ENCODE results near the gene SMIM14.
"Not testable (repeated sequence)": the region's sequence is repeated elsewhere in the genome, so short reads cannot be mapped to it uniquely, and the experiment has no call there.

SMIM14 gene

DNA sequence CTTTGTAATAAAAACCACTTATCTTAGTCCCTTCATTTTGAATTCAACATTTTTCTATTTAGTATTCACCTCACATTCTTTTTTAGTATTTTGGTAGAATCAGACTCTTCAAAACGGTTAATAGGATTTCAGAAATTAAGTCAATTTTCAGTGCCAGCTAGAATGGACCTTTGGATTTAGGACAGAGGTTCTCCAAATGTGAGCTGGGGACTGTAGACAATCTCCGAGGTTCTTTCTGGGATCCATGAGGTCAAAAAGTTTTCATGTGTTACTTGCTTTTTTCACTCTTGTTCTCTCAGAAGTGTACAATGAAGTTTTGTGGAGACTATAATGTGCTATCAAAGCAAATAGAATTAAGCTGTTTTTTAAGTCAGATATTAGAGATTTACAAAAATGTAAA, 109.1 kb downstream of the SMIM14 start:
- DNase-seq (ENCODE audit: low spot score): no peak

DNA sequence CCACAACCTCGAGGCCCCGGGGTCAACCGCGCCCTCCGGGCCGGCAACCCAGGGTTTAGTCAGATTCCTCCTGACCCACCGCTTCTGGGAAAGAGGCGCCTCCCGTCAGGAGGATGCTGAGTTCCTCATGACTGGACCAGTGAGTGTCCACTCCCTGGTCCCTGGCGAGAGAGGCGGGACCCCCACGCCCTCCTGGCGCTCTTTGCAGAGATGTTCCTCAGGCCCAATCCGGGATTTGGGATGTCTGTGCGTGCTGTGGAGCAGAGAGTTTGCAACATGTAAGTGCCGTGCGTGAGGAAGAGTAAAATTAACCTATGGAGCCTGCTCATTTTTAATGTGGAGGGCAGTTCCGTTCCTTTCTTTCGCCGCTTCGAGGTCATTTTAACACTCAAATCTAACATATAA, 110.6 kb downstream of the SMIM14 start:
- DNase-seq (ENCODE audit: low spot score): no peak

DNA sequence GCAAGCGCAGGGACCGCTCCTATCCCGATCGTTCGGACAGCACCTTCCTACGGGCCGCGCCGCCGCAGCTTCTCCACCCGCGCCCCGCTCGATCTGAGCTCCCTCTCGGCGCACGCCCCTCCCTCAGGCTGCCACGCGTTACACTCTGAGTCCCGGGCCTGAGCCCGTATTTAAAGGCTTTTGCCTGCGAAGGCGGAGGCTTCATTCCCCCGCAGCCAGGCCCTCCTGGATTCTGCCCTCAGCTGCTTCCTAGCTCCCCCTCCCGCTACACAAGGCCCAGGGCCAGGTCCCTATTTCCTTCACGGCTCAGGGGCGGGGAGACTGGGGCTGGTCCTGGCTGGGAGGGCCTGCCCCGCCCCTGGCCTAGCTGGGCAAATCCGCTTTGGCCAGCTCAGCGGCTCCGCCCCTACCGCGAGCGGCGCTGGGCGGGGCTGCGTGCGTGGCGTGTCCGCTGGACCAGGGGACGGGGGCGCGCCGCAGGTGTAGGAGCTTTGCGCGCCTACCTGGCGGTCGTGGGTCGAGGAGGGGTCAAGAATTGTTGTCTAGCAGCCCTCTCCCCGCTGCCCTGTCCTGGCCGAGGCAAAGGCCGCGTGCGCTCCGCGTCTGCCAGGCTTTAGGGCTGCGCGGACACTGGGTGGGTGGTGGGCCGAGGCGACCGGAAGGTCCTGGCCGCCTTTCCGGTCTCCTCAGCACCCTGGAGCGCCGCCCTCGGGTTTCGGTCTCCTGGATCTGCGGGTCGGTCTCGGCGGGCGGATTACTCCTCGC, 111.2 kb downstream of the SMIM14 start, which contains the start of gene UGDH:
Gene UGDH (minus strand): TSS at position 144 of the 765 bp plus-strand sequence. CDS start 5,927 bp downstream, outside the sequence.
- DNase-seq (ENCODE audit: low spot score): peak; percentile 94

DNA sequence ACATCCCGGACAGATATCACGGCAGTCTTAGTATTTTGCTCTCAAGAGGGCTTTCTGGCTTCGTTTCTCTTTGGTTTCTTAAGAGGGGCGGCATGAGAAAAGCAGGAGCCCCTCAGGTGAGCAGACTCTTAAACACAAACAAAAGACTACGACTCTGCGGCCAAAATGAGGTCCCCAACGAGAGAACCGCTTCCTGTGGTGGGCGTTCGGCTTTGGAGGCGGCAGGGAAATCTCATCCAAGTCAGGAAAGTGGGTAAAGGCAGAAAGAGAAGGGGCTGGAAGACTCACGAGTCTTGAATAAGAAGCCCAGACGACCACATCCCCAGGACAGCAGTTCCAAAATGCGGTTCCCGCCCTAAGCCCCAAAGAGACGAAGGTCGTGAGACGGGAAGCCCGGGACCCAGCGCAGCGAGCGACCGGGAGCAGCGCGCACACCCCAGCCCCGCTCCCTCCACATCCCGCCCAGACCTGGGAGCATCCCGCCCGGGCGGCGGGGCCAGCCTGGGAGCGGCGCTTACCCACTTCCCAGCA, 111.8 kb downstream of the SMIM14 start:
- peak; percentile 11 for DNase-seq (ENCODE audit: low spot score)

DNA sequence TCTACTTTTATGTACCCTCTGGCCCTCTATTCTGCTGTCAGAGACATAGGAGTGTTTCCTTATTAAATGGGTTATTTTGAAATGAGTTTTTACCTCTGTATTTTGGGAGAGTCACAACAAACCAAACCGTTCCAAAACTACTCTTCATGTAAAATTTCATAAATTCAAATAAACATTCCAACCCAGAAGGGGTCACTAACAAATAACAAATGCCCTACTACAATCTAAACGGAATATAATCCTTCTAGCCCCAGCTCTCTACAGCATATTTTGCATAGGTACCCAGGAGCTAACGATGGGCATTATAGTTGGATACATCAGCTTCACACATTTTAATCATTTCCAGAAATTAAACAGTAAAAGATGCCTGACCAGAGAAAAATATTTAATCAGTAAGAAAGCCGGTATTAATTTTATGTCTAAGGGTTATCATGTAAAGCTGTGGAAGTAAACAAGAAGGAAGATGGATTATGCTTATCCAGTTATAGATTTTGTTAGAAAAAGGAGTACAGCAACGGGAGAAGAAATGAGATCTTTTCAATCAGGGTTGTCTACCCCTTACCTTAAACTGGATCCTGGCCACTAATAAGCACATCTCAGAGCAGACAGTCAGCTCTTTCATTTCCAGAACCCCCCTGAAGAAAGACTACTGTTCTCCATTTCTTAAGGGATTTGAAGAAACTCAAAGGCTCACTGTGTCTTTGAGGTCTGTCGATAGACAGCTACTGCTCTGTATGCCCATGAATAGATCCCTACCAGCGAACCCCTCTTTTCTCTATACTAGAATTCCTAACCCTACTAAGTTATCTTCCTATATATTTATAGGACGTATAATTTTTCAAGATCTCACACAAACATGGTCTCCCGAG, 112.6 kb downstream of the SMIM14 start:
- DNase-seq (ENCODE audit: low spot score): no peak

DNA sequence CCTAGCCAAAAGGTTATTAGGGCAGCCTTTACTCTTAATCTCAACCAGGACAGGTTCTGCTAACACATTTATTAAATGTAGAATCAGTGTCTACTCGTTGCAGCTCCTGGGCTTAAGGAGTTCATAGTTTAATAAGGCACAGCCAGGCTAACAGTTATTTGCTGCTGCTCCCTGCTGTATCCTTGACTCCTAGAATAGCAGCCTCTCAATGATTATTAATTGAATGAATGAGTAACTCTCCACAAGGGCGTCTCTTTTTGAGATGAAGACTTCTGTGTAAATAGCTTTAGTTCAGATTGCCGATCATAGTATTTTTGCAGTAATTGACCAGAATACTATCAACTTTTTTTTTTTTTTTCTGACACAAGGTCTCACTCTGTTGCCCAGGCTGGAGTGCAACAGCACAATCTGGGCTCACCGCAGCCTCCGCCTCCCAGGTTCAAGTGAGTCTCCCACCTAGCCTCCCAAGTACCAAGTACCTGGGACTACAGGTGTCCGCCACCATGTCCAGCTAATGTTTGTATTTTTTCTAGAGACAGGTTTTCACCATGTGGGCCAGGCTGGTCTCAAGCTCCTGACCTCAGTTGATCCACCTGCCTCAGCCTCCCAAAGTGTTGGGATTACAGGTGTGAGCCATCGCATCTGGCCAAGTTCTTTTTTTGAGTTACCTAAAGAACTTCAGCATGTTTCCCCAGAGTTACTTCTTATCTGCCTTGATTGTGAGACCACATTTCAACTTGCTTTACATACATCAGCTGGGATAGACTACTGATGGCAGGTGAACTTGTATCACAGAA, 114.3 kb downstream of the SMIM14 start:
- no peak for DNase-seq (ENCODE audit: low spot score)

DNA sequence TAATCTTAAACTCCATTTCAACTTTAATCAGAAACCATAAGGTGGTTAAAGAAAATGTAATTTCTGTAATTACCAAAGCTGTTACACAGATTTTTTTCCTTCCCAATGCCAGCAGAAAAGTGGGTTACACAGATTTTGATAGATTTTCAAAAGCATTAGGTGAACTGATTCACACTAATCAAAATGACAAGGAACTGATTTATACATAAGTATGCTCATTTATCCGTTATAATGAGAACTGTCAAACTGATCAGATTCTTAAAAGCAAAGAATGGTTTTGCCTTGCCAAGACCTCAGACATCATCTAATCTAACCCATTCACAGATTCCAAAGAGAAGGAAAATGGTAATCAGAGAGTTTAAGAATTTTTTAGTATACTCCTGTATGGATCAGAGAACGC, 116.6 kb downstream of the SMIM14 start:
- no peak for DNase-seq (ENCODE audit: low spot score)

- no peak for DNase-seq (ENCODE audit: low spot score)
Observed at GRCh38 chr4:39521253-39521919, 117.3 kb downstream of the SMIM14 start.

GRCh38 chr4:39518484-39518883, 120.2 kb downstream of the SMIM14 start:
- no peak for DNase-seq (ENCODE audit: low spot score)

- DNase-seq (ENCODE audit: low spot score): no peak
Observed at GRCh38 chr4:39516407-39516966, 122.2 kb downstream of the SMIM14 start.

GRCh38 chr4:39515669-39516401, 122.8 kb downstream of the SMIM14 start:
- not testable (repeated sequence) for DNase-seq (ENCODE audit: low spot score)

- no peak for DNase-seq (ENCODE audit: low spot score)
Observed at GRCh38 chr4:39514888-39515401, 123.7 kb downstream of the SMIM14 start.

DNA sequence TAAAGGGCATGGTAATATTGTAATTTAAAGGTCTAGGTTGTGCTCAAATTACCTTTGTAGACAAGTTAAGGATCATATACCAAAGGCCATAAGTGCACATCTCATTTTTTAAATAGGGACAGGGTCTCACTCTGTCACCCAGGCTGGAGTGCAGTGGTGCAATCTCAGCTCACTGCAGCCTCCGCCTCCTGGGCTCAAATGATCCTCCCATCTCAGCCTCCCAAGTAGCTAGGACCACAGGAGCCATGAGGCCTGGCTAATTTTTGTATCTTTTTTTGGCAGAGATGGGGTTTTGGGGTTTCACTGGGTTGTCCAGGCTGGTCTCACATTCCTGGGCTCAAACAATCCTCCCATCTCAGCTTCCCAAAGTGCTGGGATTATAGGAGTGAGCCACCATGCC, 124.4 kb downstream of the SMIM14 start:
- not testable (repeated sequence) for DNase-seq (ENCODE audit: low spot score)

- no peak for DNase-seq (ENCODE audit: low spot score)
Observed at GRCh38 chr4:39510348-39510929, 128.2 kb downstream of the SMIM14 start.

DNA sequence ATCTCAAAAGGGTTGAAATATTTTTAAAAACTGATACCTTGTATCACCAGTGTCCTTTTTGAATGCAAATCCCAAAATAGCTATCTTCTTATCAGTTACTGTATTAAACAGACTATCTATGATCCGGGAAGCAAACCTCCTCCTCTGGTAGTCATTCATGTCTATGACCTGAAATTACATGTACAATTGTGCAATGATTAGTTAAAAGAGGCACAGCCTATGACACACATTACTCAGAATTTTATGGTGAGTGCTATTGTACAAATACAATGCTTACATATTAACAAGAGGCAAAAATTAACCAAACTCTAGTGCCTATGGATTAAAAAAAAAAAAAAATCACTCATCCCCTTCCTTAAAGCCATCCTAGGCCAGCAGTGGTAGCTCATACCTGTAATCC, 133.1 kb downstream of the SMIM14 start:
- DNase-seq (ENCODE audit: low spot score): no peak

DNA sequence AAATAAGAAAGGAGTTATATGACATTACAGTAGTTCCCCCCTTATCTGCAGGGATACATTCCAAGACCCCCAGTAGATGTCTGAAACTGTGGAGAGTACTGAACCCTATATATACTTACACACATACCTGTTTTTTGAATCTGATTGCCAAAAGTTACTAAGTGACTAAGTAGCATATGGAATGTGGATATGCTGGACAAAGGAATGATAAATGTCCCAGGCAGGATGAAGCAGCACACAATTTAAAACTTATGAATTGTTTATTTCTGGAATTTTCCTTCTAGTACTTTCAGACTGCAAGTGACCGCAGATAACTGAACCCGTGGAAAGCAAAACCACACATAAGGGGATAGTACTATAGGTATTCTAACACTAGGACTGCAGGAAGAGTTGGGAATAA, 134.1 kb downstream of the SMIM14 start:
- DNase-seq (ENCODE audit: low spot score): no peak

DNA sequence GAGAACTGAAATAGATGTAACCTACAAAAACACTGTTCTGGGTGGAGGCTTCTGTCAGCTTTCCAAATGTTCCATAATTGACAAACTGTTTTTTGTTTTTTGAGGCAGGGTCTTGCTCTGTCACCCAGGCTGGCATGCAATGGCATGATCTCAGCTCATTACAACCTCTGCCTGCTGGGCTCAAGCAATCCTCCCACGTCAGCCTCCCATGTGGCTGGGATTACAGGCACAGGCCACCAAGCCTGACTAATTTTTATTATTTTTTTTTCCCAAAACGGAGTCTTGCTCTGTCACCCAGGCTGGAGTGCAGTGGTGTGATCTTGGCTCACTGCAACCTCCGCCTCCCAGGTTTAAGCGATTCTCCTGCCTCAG, 136.0 kb downstream of the SMIM14 start:
- not testable (repeated sequence) for DNase-seq (ENCODE audit: low spot score)

- no peak for DNase-seq (ENCODE audit: low spot score)
Observed at GRCh38 chr4:39502019-39502663, 136.5 kb downstream of the SMIM14 start.

DNA sequence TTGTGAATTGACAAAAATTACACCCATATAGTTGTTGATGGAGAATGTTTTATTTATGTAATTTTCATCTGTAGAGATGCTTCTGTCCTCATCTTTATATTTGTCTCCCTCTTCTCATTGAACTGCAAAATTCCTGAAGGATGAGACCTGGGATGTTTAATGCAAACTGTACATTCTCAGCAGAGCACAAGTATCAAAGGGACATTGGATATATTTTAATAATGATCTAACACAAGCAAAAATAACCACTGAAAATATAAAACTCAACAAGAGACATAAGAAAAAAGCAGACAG, 140.0 kb downstream of the SMIM14 start:
- DNase-seq (ENCODE audit: low spot score): no peak

Data from activated CD4-positive, alpha-beta T cell treated with anti-CD3 and anti-CD28 coated beads, Interleukin-2, Interleukin-4, amounts not matched to agents 100 ng/mL and 50 ng/mL, durations not matched to agents 16 hours and 8 hours (primary cell).